HTR-8/SVneo (cell line): ENCODE data around the gene IHH.

ENCODE experiments used
- DNase-seq: peaks from one replicate; pipeline ENCODE4 v3.0.0; 2011; ENCODE audit warnings: low spot score, mixed read lengths; ENCODE audit not compliant: insufficient read length
- FAIRE-seq: peaks from 2 replicates; lab custom pipeline; 2011; peaks lifted over from hg19 to GRCh38; lab: Jason Lieb, UNC

Gene IHH

GRCh38 chr2:219022616-219023015, 38.1 kb downstream of the IHH start:
- FAIRE-seq = no peak
- DNase-seq = no peak

GRCh38 chr2:219022041-219022440, 38.7 kb downstream of the IHH start:
- DNase-seq (no peak), FAIRE-seq (no peak)

GRCh38 chr2:219021591-219021990, 39.1 kb downstream of the IHH start:
- FAIRE-seq (no peak), DNase-seq (no peak)

- FAIRE-seq (no peak), DNase-seq (no peak)
These were observed 39.9 kb downstream of the IHH start for GRCh38 chr2:219020604-219021365.

GRCh38 chr2:219019436-219019835, 41.3 kb downstream of the IHH start:
- no peak for FAIRE-seq
- DNase-seq = no peak

- no peak for DNase-seq
- no peak for FAIRE-seq
These were observed 42.0 kb downstream of the IHH start for GRCh38 chr2:219018726-219019125.

- FAIRE-seq = no peak
These were observed 42.4 kb downstream of the IHH start for GRCh38 chr2:219018286-219018685.

GRCh38 chr2:219017201-219017931, 43.4 kb downstream of the IHH start:
- DNase-seq = no peak
- FAIRE-seq = no peak

More at GRCh38 chr2:219018286-219018685, 42.4 kb downstream of the IHH start:
- DNase-seq = no peak

- FAIRE-seq = no peak
- no peak for DNase-seq
These were observed 44.0 kb downstream of the IHH start for GRCh38 chr2:219016721-219017120.

- DNase-seq = no peak
- FAIRE-seq = no peak
These were observed 49.8 kb downstream of the IHH start for GRCh38 chr2:219010873-219011272.

GRCh38 chr2:219010162-219010756, 50.5 kb downstream of the IHH start:
- DNase-seq = peak; percentile 65
- FAIRE-seq = no peak

- FAIRE-seq = no peak
- no peak for DNase-seq
These were observed 51.4 kb downstream of the IHH start for GRCh38 chr2:219009294-219009693.
